HT1080 (cell line): ENCODE data around the gene MTMR3. TPM values are rescaled to one million over a fixed set of nuclear protein-coding genes. Genes with fewer than 3 reads are reported as not detected.

Experiments
- small RNA-seq: library from RNA; depleted of rRNA; stranded (forward); fragments of <200 nt; gene quantifications from one replicate; pipeline ENCODE3, GENCODE V24; 2014
- total RNA-seq: library from RNA; depleted of rRNA; stranded (reverse); fragments of >200 nt; shearing (Covaris generic); gene quantifications from 2 replicates; pipeline ENCODE4 v1.2.3, GENCODE V29; 2014; rRNA removed

MTMR3 gene
- total RNA-seq, 1 experiment from 2014 or later, result 10.9 TPM

Small RNAs within 50 kb of the gene (small RNA-seq; reads per million reads assigned to genes)
- gene MIR6818, result not detected
- gene RNU6-331P, result not detected

Other genes starting within 250 kb of the MTMR3 start
- 0.07 and 0.21 TPM in 2 replicates for gene CABP7, start 163.2 kb upstream of the MTMR3 start, total RNA-seq
- gene ZMAT5, start 116.2 kb upstream of the MTMR3 start, total RNA-seq, result 18.0 TPM in 2 replicates
- 163 and 177 TPM in 2 replicates for gene UQCR10, start 115.8 kb upstream of the MTMR3 start, total RNA-seq
- 48.0 and 49.1 TPM in 2 replicates for gene ASCC2, start 44.9 kb upstream of the MTMR3 start, total RNA-seq
- not detected in 2 replicates for gene HORMAD2, start 197.3 kb downstream of the MTMR3 start, total RNA-seq